Endothelial cell of umbilical vein (primary cell): ENCODE measurements around the gene SLC8A1. TPM values are rescaled to one million over a fixed set of nuclear protein-coding genes. Genes with fewer than 3 reads are reported as not detected.

Experiments
- BruUV-seq: library from RNA; stranded (reverse); fragments of 400-500 nt; replicated peaks from 2 replicates; lab custom pipeline; 2021; lab: Mats Ljungman, UMichigan
- CTCF ChIA-PET: fragments of 300-600, 350-600 bp; sonication (Branson Sonifier 250); formaldehyde crosslinking; loops from one replicate; lab custom pipeline; 2021; ENCODE audit warnings: antibody characterized with exemption, inconsistent platforms; lab: Charles Lee
- POLR2A ChIA-PET: fragments of 300-600, 350-600 bp; sonication (Branson Sonifier 250); formaldehyde crosslinking; loops from one replicate; lab custom pipeline; 2021; ENCODE audit warnings: antibody characterized with exemption, inconsistent platforms; lab: Charles Lee
- DNase-seq: peaks from one replicate; pipeline ENCODE4 v3.0.0-alpha.2; 2011; ENCODE audit warnings: low read depth, low spot score
- FAIRE-seq: peaks from 2 replicates; lab custom pipeline; 2011; peaks lifted over from hg19 to GRCh38; lab: Jason Lieb, UNC
- H2AFZ ChIP-seq: 2 replicates; pipeline ENCODE4 v1.6.0; 2012; ENCODE audit warnings: low read depth, low read length, control low read depth, inconsistent platforms
- H3K27ac ChIP-seq: 2 replicates; pipeline ENCODE4 v1.5.1; 2011; ENCODE audit warnings: low read depth, mild to moderate bottlenecking, control low read depth, low read length, moderate library complexity; ENCODE audit not compliant: insufficient read depth
- H3K27me3 ChIP-seq, 2 experiments: 2 replicates each; pipeline versions ENCODE4 v1.6.0 to v1.6.1; 2011; ENCODE audit warnings: low read length in 2 of 2, mixed read lengths in 1 of 2; ENCODE audit not compliant: control insufficient read depth in 2 of 2, insufficient read depth in 2 of 2
- H3K36me3 ChIP-seq, 2 experiments: 2 replicates in 1 of 2; 3 replicates in 1 of 2; pipeline ENCODE4 v1.5.1; 2011; ENCODE audit warnings: low read length in 2 of 2, mild to moderate bottlenecking in 1 of 2, moderate library complexity in 1 of 2; ENCODE audit not compliant: control insufficient read depth in 2 of 2, insufficient read depth in 2 of 2; ENCODE audit errors: extremely low read depth in 1 of 2
- H3K4me1 ChIP-seq: 3 replicates; pipeline ENCODE4 v1.5.1; 2011; ENCODE audit warnings: mild to moderate bottlenecking, low read length; ENCODE audit not compliant: control insufficient read depth, insufficient read depth; ENCODE audit errors: extremely low read depth
- H3K4me2 ChIP-seq: 2 replicates; pipeline ENCODE4 v1.6.1; 2011; ENCODE audit warnings: low read length, control low read depth, mixed read lengths; ENCODE audit not compliant: insufficient read depth
- H3K4me3 ChIP-seq, 3 experiments: fragments of 200-600 bp in 1 of 3; sonication (generic), shearing (Covaris generic) in 1 of 3; replicated peaks in 1 of 3; 2 replicates each; pipeline ENCODE4 v1.5.1; 2011 to 2016; ENCODE audit warnings: control low read depth in 3 of 3, low read length in 3 of 3, mild to moderate bottlenecking in 2 of 3, inconsistent platforms in 1 of 3, low read depth in 1 of 3, moderate library complexity in 1 of 3; ENCODE audit not compliant: insufficient read depth in 1 of 3
- H3K79me2 ChIP-seq: 2 replicates; pipeline ENCODE4 v1.6.0; 2012; ENCODE audit warnings: low read length, inconsistent platforms; ENCODE audit not compliant: control insufficient read depth, insufficient read depth
- H3K9ac ChIP-seq: replicated peaks from 2 replicates; pipeline ENCODE3; 2011; ENCODE audit warnings: low read length, control low read depth; ENCODE audit not compliant: insufficient read depth; ENCODE audit errors: extremely low read depth
- H3K9me1 ChIP-seq: replicated peaks from 3 replicates; pipeline ENCODE4 v1.6.0; 2011; ENCODE audit warnings: mild to moderate bottlenecking, low read length; ENCODE audit not compliant: control insufficient read depth, insufficient read depth; ENCODE audit errors: extremely low read depth
- H3K9me3 ChIP-seq: replicated peaks from 2 replicates; pipeline ENCODE4 v1.5.1; 2012; ENCODE audit warnings: low read length, inconsistent platforms; ENCODE audit not compliant: control insufficient read depth, insufficient read depth
- H4K20me1 ChIP-seq: replicated peaks from 2 replicates; pipeline ENCODE3; 2011; ENCODE audit warnings: mild to moderate bottlenecking, low read length; ENCODE audit not compliant: control insufficient read depth, insufficient read depth; ENCODE audit errors: extremely low read depth
- EZH2 ChIP-seq: IDR thresholded peaks from 2 replicates; pipeline ENCODE4 v1.6.1; 2012; ENCODE audit warnings: borderline replicate concordance, low read depth, mild to moderate bottlenecking, moderate library complexity, low read length, inconsistent platforms; ENCODE audit not compliant: severe bottlenecking
- FOS ChIP-seq: IDR thresholded peaks from 2 replicates; pipeline ENCODE4 v1.6.1; 2011; ENCODE audit warnings: mild to moderate bottlenecking, low read length, moderate library complexity, borderline replicate concordance; ENCODE audit not compliant: insufficient read depth
- GATA2 ChIP-seq: IDR thresholded peaks from 2 replicates; pipeline ENCODE4 v1.7.0; 2011; ENCODE audit warnings: low read depth, mild to moderate bottlenecking, moderate library complexity, mixed read lengths, low read length; ENCODE audit not compliant: insufficient read length, insufficient read depth
- JUN ChIP-seq: IDR thresholded peaks from 2 replicates; pipeline ENCODE4 v1.6.1; 2011; ENCODE audit warnings: borderline replicate concordance, low read depth; ENCODE audit not compliant: insufficient read length, insufficient read depth
- MYC ChIP-seq: IDR thresholded peaks from one replicate; pipeline ENCODE4 v1.6.1; 2011; ENCODE audit warnings: mild to moderate bottlenecking, low read depth, low read length
- POLR2A ChIP-seq: IDR thresholded peaks from 2 replicates; pipeline ENCODE4 v1.6.1; 2012; ENCODE audit warnings: low read depth, mild to moderate bottlenecking, control low read depth, low read length
- POLR2AphosphoS5 ChIP-seq: IDR thresholded peaks from 2 replicates; pipeline ENCODE4 v1.6.1; 2012; ENCODE audit warnings: low read depth, mild to moderate bottlenecking, control low read depth, low read length, moderate library complexity; ENCODE audit not compliant: insufficient read depth
- dilution Hi-C: fragments of 300-500 bp; cut with MboI; formaldehyde crosslinking; loops from one replicate; pipeline ENCODE4 v1.15.0; 2019; ENCODE audit warnings: low sequenced_read_pairs; ENCODE audit not compliant: extremely low pct_ligation_motif_present
- intact Hi-C: fragments of 100-400 bp; cut with micrococcal nuclease; formaldehyde crosslinking; loops from one replicate; pipeline ENCODE4 v1.10.0; 2022
- polyA plus RNA-seq, 4 experiments: library from polyadenylated mRNA; depleted of rRNA in 3 of 4; stranded (reverse) in 3 of 4; unstranded in 1 of 4; fragments of >200 nt; gene quantifications; 2 replicates each; pipeline versions ENCODE4 v1.2.1 to v1.2.3, GENCODE V29; 2011 to 2012; ENCODE audit warnings: missing spikeins in 1 of 4
- total RNA-seq: library from RNA; stranded (reverse); gene quantifications from 2 replicates; pipeline ENCODE4 v1.2.3, GENCODE V29; 2021
- TF ChIP-seq, protein P1 (sequence below), 2 donors: IDR thresholded peaks; 1 replicate in 1 of 2; 2 replicates in 1 of 2; pipeline ENCODE4 v1.5.1; 2011; ENCODE audit warnings: low read length in 2 of 2, mild to moderate bottlenecking in 2 of 2, moderate library complexity in 2 of 2, control low read depth in 1 of 2, inconsistent platforms in 1 of 2, low read depth in 1 of 2; ENCODE audit not compliant: insufficient read depth in 1 of 2; ENCODE audit errors: extremely low read depth in 1 of 2
- TF ChIP-seq, protein P2 (sequence below): IDR thresholded peaks from 2 replicates; pipeline ENCODE4 v1.6.1; 2011; ENCODE audit not compliant: insufficient read depth, insufficient read length

Gene SLC8A1
- total and polyA plus RNA-seq, 2 donors (not counting 3 experiments of a cell fraction or from before 2014, with no cell fraction given) = 0.19 to 1.8 TPM

DNA sequence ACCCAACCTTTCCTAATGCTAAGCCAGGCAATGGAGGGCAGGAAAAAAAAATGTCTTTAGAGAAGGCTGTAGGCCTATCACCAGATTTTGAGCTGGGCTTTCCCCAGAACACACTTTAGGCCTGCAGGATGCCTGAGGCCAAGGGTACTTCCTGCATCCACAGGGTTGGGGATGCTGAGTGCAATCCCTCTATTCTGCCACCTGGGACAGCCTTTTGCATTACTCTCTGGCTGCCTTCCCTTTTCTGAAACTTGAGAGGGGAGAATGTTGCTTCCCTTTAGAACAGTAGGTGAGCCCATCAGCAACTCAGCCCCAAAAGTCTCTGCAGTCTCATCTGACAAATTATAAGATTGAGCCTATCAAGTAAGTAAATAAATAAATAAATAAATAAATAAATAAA lies 195.2 kb downstream of the SLC8A1 start:
- H3K9me3 ChIP-seq = no peaks in the 10 kb centered on the region
- no peak overlapping the region for H2AFZ ChIP-seq
- ChIA-PET POLR2A (no interaction called here), CTCF (interaction anchor here (1.0 to 1.8 kb wide), 5 partner anchors 9 to 194 kb away, joined by 3 to 6 read pairs (median 5); no protein-coding TSS in a partner anchor)
- H3K9me1 ChIP-seq = no peaks in the 10 kb centered on the region
- no peak overlapping the region for H3K4me2 ChIP-seq
- H3K79me2 ChIP-seq = no peaks in the 10 kb centered on the region
- H4K20me1 ChIP-seq = no peaks in the 10 kb centered on the region
- DNase-seq = peak; percentile 12
- no peak overlapping the region for H3K4me3 ChIP-seq
- no peak for FAIRE-seq
- H3K36me3 ChIP-seq = no peaks in the 10 kb centered on the region
- no peak overlapping the region for H3K27ac ChIP-seq
- no peaks in the 10 kb centered on the region for H3K27me3 ChIP-seq
- BruUV-seq = no TSS peak
- no peaks in the 10 kb centered on the region for H3K4me1 ChIP-seq
- H3K9ac ChIP-seq = no peak overlapping the region
- intact Hi-C loops (no loop called here), dilution Hi-C loops (no loop called here)
- no peak for TF ChIP-seq POLR2AphosphoS5
- TF ChIP-seq, protein P1, sequence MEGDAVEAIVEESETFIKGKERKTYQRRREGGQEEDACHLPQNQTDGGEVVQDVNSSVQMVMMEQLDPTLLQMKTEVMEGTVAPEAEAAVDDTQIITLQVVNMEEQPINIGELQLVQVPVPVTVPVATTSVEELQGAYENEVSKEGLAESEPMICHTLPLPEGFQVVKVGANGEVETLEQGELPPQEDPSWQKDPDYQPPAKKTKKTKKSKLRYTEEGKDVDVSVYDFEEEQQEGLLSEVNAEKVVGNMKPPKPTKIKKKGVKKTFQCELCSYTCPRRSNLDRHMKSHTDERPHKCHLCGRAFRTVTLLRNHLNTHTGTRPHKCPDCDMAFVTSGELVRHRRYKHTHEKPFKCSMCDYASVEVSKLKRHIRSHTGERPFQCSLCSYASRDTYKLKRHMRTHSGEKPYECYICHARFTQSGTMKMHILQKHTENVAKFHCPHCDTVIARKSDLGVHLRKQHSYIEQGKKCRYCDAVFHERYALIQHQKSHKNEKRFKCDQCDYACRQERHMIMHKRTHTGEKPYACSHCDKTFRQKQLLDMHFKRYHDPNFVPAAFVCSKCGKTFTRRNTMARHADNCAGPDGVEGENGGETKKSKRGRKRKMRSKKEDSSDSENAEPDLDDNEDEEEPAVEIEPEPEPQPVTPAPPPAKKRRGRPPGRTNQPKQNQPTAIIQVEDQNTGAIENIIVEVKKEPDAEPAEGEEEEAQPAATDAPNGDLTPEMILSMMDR (IDR thresholded peaks at IDR 0.05; ENCODE audit: extremely low read depth in 1 of 2, insufficient read depth in 1 of 2, low read depth in 1 of 2, low read length in 2 of 2) = peak in 1 of 2 donors; percentile 27
- TF ChIP-seq JUN = no peak
- TF ChIP-seq MYC = no peak

DNA sequence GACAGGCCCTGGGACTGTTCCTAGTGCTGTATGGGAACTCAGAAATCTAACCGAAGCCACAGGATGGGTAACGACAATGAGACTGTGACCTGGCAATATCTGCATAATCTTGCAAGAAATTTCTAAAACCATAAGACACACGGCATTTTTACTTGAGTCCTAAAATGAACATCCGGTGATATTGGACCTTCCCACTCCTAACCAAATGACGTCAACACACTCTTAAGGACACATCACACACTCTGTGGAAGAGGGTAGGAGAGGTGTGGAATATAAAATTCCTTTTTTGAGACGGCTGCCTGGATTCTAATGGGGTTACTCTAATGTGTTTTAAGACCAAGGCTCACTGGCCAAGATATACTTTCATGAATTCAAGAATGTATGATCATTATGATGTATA lies 195.9 kb downstream of the SLC8A1 start:
- ChIA-PET POLR2A (no interaction called here), CTCF (interaction anchor here (1.1 to 1.8 kb wide), 4 partner anchors 10 to 195 kb away, joined by 3 to 6 read pairs (median 5); no protein-coding TSS in a partner anchor)
- intact Hi-C loops = no loop called here

More for the DNA sequence above, 195.9 kb downstream of the SLC8A1 start:
- no peaks in the 10 kb centered on the region for H3K36me3 ChIP-seq
- H2AFZ ChIP-seq = no peak overlapping the region
- no peaks in the 10 kb centered on the region for H4K20me1 ChIP-seq
- H3K4me2 ChIP-seq = no peak overlapping the region
- no peak for FAIRE-seq
- no TSS peak for BruUV-seq
- no peak overlapping the region for H3K9ac ChIP-seq
- no peaks in the 10 kb centered on the region for H3K79me2 ChIP-seq
- H3K27me3 ChIP-seq = no peaks in the 10 kb centered on the region
- TF ChIP-seq GATA2 (no peak), POLR2AphosphoS5 (no peak), POLR2A (no peak), FOS (no peak), EZH2 (no peak), MYC (no peak), JUN (no peak)
- TF ChIP-seq, protein P1 (IDR thresholded peaks at IDR 0.05; ENCODE audit: extremely low read depth in 1 of 2, insufficient read depth in 1 of 2, low read depth in 1 of 2, low read length in 2 of 2) = no peak
- TF ChIP-seq, protein P2, sequence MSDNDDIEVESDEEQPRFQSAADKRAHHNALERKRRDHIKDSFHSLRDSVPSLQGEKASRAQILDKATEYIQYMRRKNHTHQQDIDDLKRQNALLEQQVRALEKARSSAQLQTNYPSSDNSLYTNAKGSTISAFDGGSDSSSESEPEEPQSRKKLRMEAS = no peak
- dilution Hi-C loops = no loop called here
- H3K27ac ChIP-seq = no peak overlapping the region
- H3K9me1 ChIP-seq = no peaks in the 10 kb centered on the region
- H3K4me1 ChIP-seq = no peaks in the 10 kb centered on the region
- no peak overlapping the region for H3K4me3 ChIP-seq
- no peak for DNase-seq
- no peaks in the 10 kb centered on the region for H3K9me3 ChIP-seq
